Caco-2 (cell line): ENCODE measurements around the gene MPDZ. TPM values are rescaled to one million over a fixed set of nuclear protein-coding genes. Genes with fewer than 3 reads are reported as not detected.

Experiments used
- BruUV-seq: library from RNA; stranded (reverse); fragments of 400-500 nt; replicated peaks from 2 replicates; lab custom pipeline; 2021; lab: Mats Ljungman, UMichigan
- CTCF ChIA-PET: fragments of 300-600 bp; sonication (Branson Sonifier 250); formaldehyde crosslinking; loops from one replicate; lab custom pipeline; 2022; ENCODE audit warnings: antibody characterized with exemption; lab: Charles Lee
- POLR2A ChIA-PET: fragments of 300-600 bp; sonication (Branson Sonifier 250); formaldehyde crosslinking; loops from one replicate; lab custom pipeline; 2022; ENCODE audit warnings: antibody characterized with exemption; lab: Charles Lee
- DNase-seq, 2 experiments: peaks; one replicate each; pipeline versions ENCODE4 v3.0.0 to v3.0.0-alpha.2; 2020 to 2022
- H3K27me3 ChIP-seq: replicated peaks from 2 replicates; pipeline ENCODE4 v1.6.0; 2011; ENCODE audit warnings: low read length; ENCODE audit not compliant: control insufficient read depth, insufficient read depth
- H3K36me3 ChIP-seq: 2 replicates; pipeline ENCODE4 v1.5.1; 2011; ENCODE audit warnings: low read length; ENCODE audit not compliant: control insufficient read depth, insufficient read depth
- H3K4me1 ChIP-seq: fragments of 250-450 bp; sonication (Bioruptor Pico); 2 replicates; pipeline ENCODE4 v1.5.1; 2020; ENCODE audit warnings: mild to moderate bottlenecking
- H3K4me3 ChIP-seq: 2 replicates; pipeline ENCODE4 v1.5.1; 2011; ENCODE audit warnings: low read depth, mild to moderate bottlenecking, control low read depth, low read length
- H3K9me3 ChIP-seq: fragments of 250-450 bp; sonication (Bioruptor Pico); 2 replicates; pipeline ENCODE4 v1.5.1; 2020; ENCODE audit warnings: mild to moderate bottlenecking, moderate library complexity
- H3K27ac Mint-ChIP-seq: one replicate; pipeline ENCODE4 v1.8.0; 2022; ENCODE audit warnings: mixed read lengths; ENCODE audit not compliant: unreplicated experiment
- H3K27me3 Mint-ChIP-seq: one replicate; pipeline ENCODE4 v1.8.0; 2022; ENCODE audit warnings: mixed read lengths; ENCODE audit not compliant: insufficient read depth, unreplicated experiment
- H3K36me3 Mint-ChIP-seq: one replicate; pipeline ENCODE4 v1.8.0; 2022; ENCODE audit warnings: mild to moderate bottlenecking, mixed read lengths; ENCODE audit not compliant: insufficient read depth, unreplicated experiment
- H3K4me1 Mint-ChIP-seq: one replicate; pipeline ENCODE4 v1.8.0; 2022; ENCODE audit warnings: low read depth, mixed read lengths; ENCODE audit not compliant: unreplicated experiment
- H3K4me3 Mint-ChIP-seq: one replicate; pipeline ENCODE4 v1.8.0; 2022; ENCODE audit warnings: mild to moderate bottlenecking, moderate library complexity, mixed read lengths; ENCODE audit not compliant: unreplicated experiment
- H3K9me3 Mint-ChIP-seq: one replicate; pipeline ENCODE4 v1.8.0; 2022; ENCODE audit warnings: mixed read lengths; ENCODE audit not compliant: unreplicated experiment
- intact Hi-C: fragments of 100-400 bp; cut with micrococcal nuclease; formaldehyde crosslinking; loops from one replicate; pipeline ENCODE4 v1.10.0; 2022; ENCODE audit not compliant: unreplicated experiment
- total RNA-seq: library from RNA; stranded (reverse); gene quantifications from 2 replicates; pipeline ENCODE4 v1.2.3, GENCODE V29; 2022
- TF ChIP-seq, protein P1 (sequence below), 2 experiments: fragments of 200-600 bp in 1 of 2; IDR thresholded peaks; 1 replicate in 1 of 2; 2 replicates in 1 of 2; pipeline versions ENCODE4 v1.5.1 to v1.8.0; 2011 to 2022; ENCODE audit warnings: antibody characterized with exemption in 1 of 2, control low read depth in 1 of 2, inconsistent platforms in 1 of 2, low read depth in 1 of 2, low read length in 1 of 2, mild to moderate bottlenecking in 1 of 2, moderate library complexity in 1 of 2; ENCODE audit not compliant: insufficient read depth in 1 of 2, severe bottlenecking in 1 of 2, unreplicated experiment in 1 of 2

MPDZ gene
- total RNA-seq, 1 experiment from 2014 or later, result not detected

- no peaks in the 10 kb centered on the region for H3K4me1 Mint-ChIP-seq
- no TSS peak for BruUV-seq
- no peak overlapping the region for H3K4me3 Mint-ChIP-seq
- Histone ChIP-seq H3K27me3 (no peaks in the 10 kb centered on the region), H3K9me3 (no peaks in the 10 kb centered on the region), H3K4me3 (no peak overlapping the region), H3K36me3 (no peaks in the 10 kb centered on the region), H3K4me1 (no peaks in the 10 kb centered on the region)
- H3K36me3 Mint-ChIP-seq, result no peaks in the 10 kb centered on the region
- intact Hi-C loops, result no loop called here
- ChIA-PET CTCF (no interaction called here), POLR2A (no interaction called here)
- no peaks in the 10 kb centered on the region for H3K9me3 Mint-ChIP-seq
- DNase-seq, result no peak
- H3K27ac Mint-ChIP-seq, result no peak overlapping the region
- H3K27me3 Mint-ChIP-seq, result no peaks in the 10 kb centered on the region
- TF ChIP-seq, protein P1, sequence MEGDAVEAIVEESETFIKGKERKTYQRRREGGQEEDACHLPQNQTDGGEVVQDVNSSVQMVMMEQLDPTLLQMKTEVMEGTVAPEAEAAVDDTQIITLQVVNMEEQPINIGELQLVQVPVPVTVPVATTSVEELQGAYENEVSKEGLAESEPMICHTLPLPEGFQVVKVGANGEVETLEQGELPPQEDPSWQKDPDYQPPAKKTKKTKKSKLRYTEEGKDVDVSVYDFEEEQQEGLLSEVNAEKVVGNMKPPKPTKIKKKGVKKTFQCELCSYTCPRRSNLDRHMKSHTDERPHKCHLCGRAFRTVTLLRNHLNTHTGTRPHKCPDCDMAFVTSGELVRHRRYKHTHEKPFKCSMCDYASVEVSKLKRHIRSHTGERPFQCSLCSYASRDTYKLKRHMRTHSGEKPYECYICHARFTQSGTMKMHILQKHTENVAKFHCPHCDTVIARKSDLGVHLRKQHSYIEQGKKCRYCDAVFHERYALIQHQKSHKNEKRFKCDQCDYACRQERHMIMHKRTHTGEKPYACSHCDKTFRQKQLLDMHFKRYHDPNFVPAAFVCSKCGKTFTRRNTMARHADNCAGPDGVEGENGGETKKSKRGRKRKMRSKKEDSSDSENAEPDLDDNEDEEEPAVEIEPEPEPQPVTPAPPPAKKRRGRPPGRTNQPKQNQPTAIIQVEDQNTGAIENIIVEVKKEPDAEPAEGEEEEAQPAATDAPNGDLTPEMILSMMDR (IDR thresholded peaks at IDR 0.05; ENCODE audit: insufficient read depth in 1 of 2, low read depth in 1 of 2, low read length in 1 of 2, severe bottlenecking in 1 of 2, unreplicated experiment in 1 of 2), result no peak
These were observed 103.8 kb downstream of the MPDZ start for GRCh38 chr9:13175732-13176131.

DNA sequence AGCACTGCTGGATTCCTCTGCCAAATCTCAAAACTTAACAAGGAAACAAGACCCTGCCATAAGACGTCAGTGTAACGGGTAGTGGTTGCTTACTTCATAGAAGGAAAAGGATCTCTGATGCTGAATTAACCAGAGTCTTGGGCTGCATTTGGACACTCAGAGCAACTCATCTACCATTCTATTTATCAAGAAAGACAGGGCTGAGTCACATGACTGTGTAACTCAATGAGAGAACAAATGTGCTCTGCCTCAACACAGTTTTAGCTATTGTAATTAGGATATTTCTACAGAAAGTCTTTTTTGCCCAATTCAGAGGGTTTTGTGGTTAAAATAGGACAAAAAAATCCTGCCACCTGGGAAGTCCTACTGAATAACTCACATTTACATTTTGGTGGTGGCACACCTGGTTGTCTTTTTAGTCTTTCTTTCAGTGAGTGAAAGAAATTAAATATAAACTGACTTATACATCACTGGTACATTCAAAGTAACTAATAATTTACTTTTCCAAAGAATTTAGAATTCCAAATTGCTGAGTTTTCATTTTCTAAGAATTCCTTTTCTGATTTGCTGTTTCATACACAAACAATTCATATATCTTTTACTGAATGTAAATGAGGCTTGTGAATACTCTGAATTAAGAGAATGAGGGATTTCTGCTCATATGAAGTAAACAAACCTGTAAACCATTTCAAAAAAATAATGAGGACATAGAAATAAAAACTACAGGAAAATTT is 104.4 kb downstream of the MPDZ start:
- Mint-ChIP-seq H3K27ac (no peak overlapping the region), H3K36me3 (no peaks in the 10 kb centered on the region), H3K27me3 (no peaks in the 10 kb centered on the region), H3K4me3 (no peak overlapping the region), H3K4me1 (no peaks in the 10 kb centered on the region), H3K9me3 (no peaks in the 10 kb centered on the region)
- TF ChIP-seq, protein P1 (IDR thresholded peaks at IDR 0.05; ENCODE audit: insufficient read depth in 1 of 2, low read depth in 1 of 2, low read length in 1 of 2, severe bottlenecking in 1 of 2, unreplicated experiment in 1 of 2), result no peak
- ChIA-PET POLR2A (no interaction called here), CTCF (no interaction called here)
- H3K9me3 ChIP-seq, result no peaks in the 10 kb centered on the region
- H3K4me1 ChIP-seq, result no peaks in the 10 kb centered on the region
- H3K4me3 ChIP-seq, result no peak overlapping the region
- DNase-seq, result no peak
- no peaks in the 10 kb centered on the region for H3K27me3 ChIP-seq
- no peaks in the 10 kb centered on the region for H3K36me3 ChIP-seq
- intact Hi-C loops, result no loop called here
- no TSS peak for BruUV-seq

DNA sequence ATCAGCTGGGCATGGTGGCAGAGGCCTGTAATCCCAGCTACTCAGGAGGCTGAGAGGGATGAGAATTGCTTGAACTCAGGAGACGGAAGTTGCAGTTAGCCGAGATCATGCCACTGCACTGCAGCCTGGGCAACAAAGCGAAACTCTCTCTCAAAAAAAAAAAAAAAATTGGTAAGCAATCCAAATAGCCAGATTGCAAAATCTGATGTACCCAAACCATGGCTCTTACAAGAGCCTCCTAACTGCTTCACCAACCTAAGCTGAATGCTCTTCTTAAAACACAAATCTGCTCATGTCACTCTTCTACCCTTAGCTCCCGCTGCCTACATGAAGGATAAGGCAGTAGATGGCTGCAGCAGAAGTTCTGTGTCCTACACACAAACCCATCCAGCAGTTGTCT is 105.9 kb downstream of the MPDZ start:
- Histone ChIP-seq H3K4me1 (no peaks in the 10 kb centered on the region), H3K4me3 (no peak overlapping the region), H3K9me3 (no peaks in the 10 kb centered on the region), H3K27me3 (no peaks in the 10 kb centered on the region), H3K36me3 (no peaks in the 10 kb centered on the region)
- intact Hi-C loops, result no loop called here
- POLR2A ChIA-PET, result no interaction called here
- Mint-ChIP-seq H3K9me3 (no peaks in the 10 kb centered on the region), H3K4me3 (no peak overlapping the region), H3K4me1 (no peaks in the 10 kb centered on the region), H3K36me3 (no peaks in the 10 kb centered on the region), H3K27ac (no peak overlapping the region), H3K27me3 (peaks cover 6% of the 10 kb centered on the region)
- no TSS peak for BruUV-seq
- CTCF ChIA-PET, result no interaction called here
- no peak for DNase-seq
- TF ChIP-seq, protein P1 (IDR thresholded peaks at IDR 0.05; ENCODE audit: insufficient read depth in 1 of 2, low read depth in 1 of 2, low read length in 1 of 2, severe bottlenecking in 1 of 2, unreplicated experiment in 1 of 2), result no peak
